ENCODE results near the gene PDE6C. TPM values are rescaled to one million over a fixed set of nuclear protein-coding genes. Genes with fewer than 3 reads are reported as not detected.

Gene PDE6C
- total and polyA plus RNA-seq, 12 donors: not detected

- intact Hi-C loops (cut with DNase I): loop anchor here in 1 of 2 donors (10.0 kb wide), 1 partner anchor 89 kb away; no protein-coding TSS in a partner anchor
- H3K27me3 ChIP-seq: no peaks in the 10 kb centered on the region
Observed at GRCh38 chr10:93715345-93715744, 103.0 kb downstream of the PDE6C start.

More at GRCh38 chr10:93715345-93715744, 103.0 kb downstream of the PDE6C start:
- no peak overlapping the region for H3K27ac ChIP-seq
- no peaks in the 10 kb centered on the region for H3K36me3 ChIP-seq (replicated peaks in 1 of 2)
- 72 to 81% (median 76%) methylated on average over 5 of the region's 5 CpGs for WGBS, 4 donors
- no peak overlapping the region for H3K4me3 ChIP-seq
- TF ChIP-seq POLR2A (IDR thresholded peaks at IDR 0.05) (no peak), CTCF (IDR thresholded peaks at IDR 0.05) (no peak)
- no peaks in the 10 kb centered on the region for H3K4me1 ChIP-seq (replicated peaks in 1 of 2)
- DNase-seq: no peak
- H3K9me3 ChIP-seq (replicated peaks in 1 of 3): no peaks in the 10 kb centered on the region

Other genes starting within 250 kb of the PDE6C start
- gene MYOF, start 130.2 kb upstream of the PDE6C start, total RNA-seq: 100 to 1,000 TPM in 1 of 9 donors, 10 to 100 TPM in 7, 1 to 10 TPM in 1; 4.1 to 119 (median 54.4) TPM
- gene MYOF, start 130.2 kb upstream of the PDE6C start, polyA plus RNA-seq: 10 to 100 TPM in 2 of 3 donors, 1 to 10 TPM in 1; 9.0 to 22.9 (median 10.8) TPM
- 1 to 10 TPM in 6 of 9 donors, under 1 TPM in 3; 0.66 to 7.7 (median 1.3) TPM for gene CEP55, start 115.9 kb upstream of the PDE6C start, total RNA-seq
- gene CEP55, start 115.9 kb upstream of the PDE6C start, polyA plus RNA-seq: 1 to 10 TPM in 1 of 3 donors, under 1 TPM in 2; 0.32 to 3.2 (median 0.44) TPM
- gene FFAR4, start 45.9 kb upstream of the PDE6C start, total RNA-seq: 1 to 10 TPM in 4 of 9 donors, under 1 TPM in 3, not detected in 2; 0.42 to 1.4 (median 1.2) TPM
- gene FFAR4, start 45.9 kb upstream of the PDE6C start, polyA plus RNA-seq: under 1 TPM; 0.20 to 0.57 (median 0.24) TPM
- 10 to 100 TPM in 5 of 9 donors, 1 to 10 TPM in 2, under 1 TPM in 1, not detected in 1; 0.66 to 14.5 (median 10.8) TPM for gene RBP4, start 11.3 kb upstream of the PDE6C start, total RNA-seq
- gene RBP4, start 11.3 kb upstream of the PDE6C start, polyA plus RNA-seq: 100 to 1,000 TPM in 1 of 3 donors, 1 to 10 TPM in 2; 4.8 to 224 (median 5.3) TPM
- 10 to 100 TPM in 7 of 9 donors, 1 to 10 TPM in 2; 3.3 to 73.4 (median 12.6) TPM for gene FRA10AC1, start 90.1 kb downstream of the PDE6C start, total RNA-seq
- 10 to 100 TPM; 13.6 to 27.0 (median 13.6) TPM for gene FRA10AC1, start 90.1 kb downstream of the PDE6C start, polyA plus RNA-seq
- 1 to 10 TPM in 2 of 9 donors, under 1 TPM in 3, not detected in 4; 0.38 to 1.5 (median 0.81) TPM for gene LGI1, start 145.4 kb downstream of the PDE6C start, total RNA-seq
- gene LGI1, start 145.4 kb downstream of the PDE6C start, polyA plus RNA-seq: 1 to 10 TPM; 1.4 to 5.9 (median 5.0) TPM

Measured in adrenal gland (tissue), 12 donors.